ENCODE measurements around the gene ZMIZ1. TPM values are rescaled to one million over a fixed set of nuclear protein-coding genes. Genes with fewer than 3 reads are reported as not detected.

The ZMIZ1 gene
- total RNA-seq, 1 donor from 2014 or later = 173 TPM

DNA sequence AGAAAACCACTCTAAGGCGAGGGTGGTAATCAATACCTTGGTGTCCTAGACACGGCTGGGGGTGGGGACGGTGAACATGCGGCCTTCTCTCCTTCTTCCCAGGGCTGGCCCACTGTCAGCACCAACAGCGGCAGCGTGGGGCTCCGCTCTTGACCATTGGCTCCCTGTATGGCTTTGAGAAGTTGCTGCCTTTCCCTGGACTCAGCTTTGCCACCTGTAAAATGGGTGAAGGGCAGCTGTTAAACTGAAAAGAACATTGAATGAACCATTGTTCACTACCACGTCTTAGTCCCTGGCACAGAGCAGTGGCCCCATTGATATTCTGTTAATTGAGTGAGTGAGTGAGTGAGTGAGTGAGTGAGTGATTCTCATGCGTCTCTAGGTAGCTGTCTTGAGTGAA is 95.3 kb downstream of the ZMIZ1 start:
- no peaks in the 10 kb centered on the region for H3K27me3 Mint-ChIP-seq (ENCODE audit: low read depth)
- H3K4me1 Mint-ChIP-seq = peaks cover 26% of the 10 kb centered on the region
- TF ChIP-seq, protein P1, sequence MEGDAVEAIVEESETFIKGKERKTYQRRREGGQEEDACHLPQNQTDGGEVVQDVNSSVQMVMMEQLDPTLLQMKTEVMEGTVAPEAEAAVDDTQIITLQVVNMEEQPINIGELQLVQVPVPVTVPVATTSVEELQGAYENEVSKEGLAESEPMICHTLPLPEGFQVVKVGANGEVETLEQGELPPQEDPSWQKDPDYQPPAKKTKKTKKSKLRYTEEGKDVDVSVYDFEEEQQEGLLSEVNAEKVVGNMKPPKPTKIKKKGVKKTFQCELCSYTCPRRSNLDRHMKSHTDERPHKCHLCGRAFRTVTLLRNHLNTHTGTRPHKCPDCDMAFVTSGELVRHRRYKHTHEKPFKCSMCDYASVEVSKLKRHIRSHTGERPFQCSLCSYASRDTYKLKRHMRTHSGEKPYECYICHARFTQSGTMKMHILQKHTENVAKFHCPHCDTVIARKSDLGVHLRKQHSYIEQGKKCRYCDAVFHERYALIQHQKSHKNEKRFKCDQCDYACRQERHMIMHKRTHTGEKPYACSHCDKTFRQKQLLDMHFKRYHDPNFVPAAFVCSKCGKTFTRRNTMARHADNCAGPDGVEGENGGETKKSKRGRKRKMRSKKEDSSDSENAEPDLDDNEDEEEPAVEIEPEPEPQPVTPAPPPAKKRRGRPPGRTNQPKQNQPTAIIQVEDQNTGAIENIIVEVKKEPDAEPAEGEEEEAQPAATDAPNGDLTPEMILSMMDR (IDR thresholded peaks at IDR 0.05; ENCODE audit: unreplicated experiment) = no peak
- H3K36me3 Mint-ChIP-seq = peaks cover 12% of the 10 kb centered on the region
- peak overlapping the region; percentile 54 for H3K27ac Mint-ChIP-seq
- DNase-seq (ENCODE audit: low spot score in 2 of 2, unreplicated experiment in 2 of 2) = no peak
- H3K9me3 Mint-ChIP-seq = no peaks in the 10 kb centered on the region
- no peak overlapping the region for H3K4me3 Mint-ChIP-seq

- H3K4me1 Mint-ChIP-seq = peaks cover 16% of the 10 kb centered on the region
- peak overlapping the region; percentile 47 for H3K27ac Mint-ChIP-seq
- no peak for DNase-seq (ENCODE audit: low spot score in 2 of 2, unreplicated experiment in 2 of 2)
- H3K4me3 Mint-ChIP-seq = no peak overlapping the region
- no peaks in the 10 kb centered on the region for H3K9me3 Mint-ChIP-seq
- TF ChIP-seq, protein P1 (IDR thresholded peaks at IDR 0.05; ENCODE audit: unreplicated experiment) = no peak
- H3K36me3 Mint-ChIP-seq = peaks cover 18% of the 10 kb centered on the region
- H3K27me3 Mint-ChIP-seq (ENCODE audit: low read depth) = no peaks in the 10 kb centered on the region
Measured at GRCh38 chr10:79165070-79165778, 96.5 kb downstream of the ZMIZ1 start.

DNA sequence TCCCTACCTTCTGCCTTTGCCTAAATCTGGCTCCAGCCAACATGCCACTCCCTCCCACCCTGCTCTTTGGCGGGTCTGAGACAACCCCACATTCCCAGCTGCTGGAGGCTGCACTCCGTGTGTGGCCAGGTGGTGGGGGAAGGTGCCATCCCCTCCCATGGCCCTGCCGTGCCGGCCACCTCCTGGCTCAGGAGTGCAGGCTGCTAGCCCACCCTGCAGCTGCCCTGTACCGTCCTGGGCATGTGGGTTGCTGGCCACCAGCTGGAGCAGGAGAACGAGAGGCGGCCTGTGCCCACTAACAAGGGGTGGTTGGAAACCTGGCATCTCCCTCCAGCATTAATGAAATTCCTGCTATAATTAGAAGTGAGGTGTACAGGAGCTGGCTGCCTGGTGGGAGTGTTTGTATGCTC is 97.6 kb downstream of the ZMIZ1 start:
- Mint-ChIP-seq H3K9me3 (no peaks in the 10 kb centered on the region), H3K27me3 (ENCODE audit: low read depth) (no peaks in the 10 kb centered on the region), H3K4me3 (no peak overlapping the region), H3K27ac (peak overlapping the region; percentile 14), H3K36me3 (peaks cover 15% of the 10 kb centered on the region), H3K4me1 (peaks cover 13% of the 10 kb centered on the region)
- DNase-seq (ENCODE audit: low spot score in 2 of 2, unreplicated experiment in 2 of 2) = no peak
- TF ChIP-seq, protein P1 (IDR thresholded peaks at IDR 0.05; ENCODE audit: unreplicated experiment) = no peak

- H3K27ac Mint-ChIP-seq = peak overlapping the region; percentile 14
- H3K9me3 Mint-ChIP-seq = no peaks in the 10 kb centered on the region
- TF ChIP-seq, protein P1 (IDR thresholded peaks at IDR 0.05; ENCODE audit: unreplicated experiment) = no peak
- no peak for DNase-seq (ENCODE audit: low spot score in 2 of 2, unreplicated experiment in 2 of 2)
- H3K36me3 Mint-ChIP-seq = peaks cover 15% of the 10 kb centered on the region
- no peaks in the 10 kb centered on the region for H3K27me3 Mint-ChIP-seq (ENCODE audit: low read depth)
- H3K4me1 Mint-ChIP-seq = peaks cover 13% of the 10 kb centered on the region
- no peak overlapping the region for H3K4me3 Mint-ChIP-seq
Measured at GRCh38 chr10:79166741-79167140, 98.0 kb downstream of the ZMIZ1 start.

DNA sequence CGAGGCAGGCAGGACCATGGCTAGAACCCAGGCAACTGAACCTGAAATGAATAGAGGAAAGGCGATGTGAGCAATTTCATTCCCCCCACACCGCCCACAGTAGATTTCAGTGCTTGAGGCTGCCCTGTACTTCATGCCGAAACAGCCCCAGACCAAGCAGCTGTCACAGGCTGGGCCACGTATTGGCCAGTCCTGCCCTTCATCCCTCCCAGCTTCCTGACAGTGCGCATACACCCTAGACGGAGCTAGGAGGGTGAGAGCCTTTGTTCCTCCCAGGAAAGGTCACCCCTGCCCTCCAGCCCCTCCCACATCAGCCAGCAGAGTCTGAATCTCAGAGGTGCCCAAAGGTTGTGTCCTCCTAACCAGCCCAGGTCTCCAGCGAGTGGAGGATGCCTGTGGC is 98.8 kb downstream of the ZMIZ1 start:
- Mint-ChIP-seq H3K9me3 (no peaks in the 10 kb centered on the region), H3K27ac (no peak overlapping the region), H3K36me3 (peaks cover 16% of the 10 kb centered on the region), H3K4me3 (no peak overlapping the region), H3K4me1 (peaks cover 13% of the 10 kb centered on the region), H3K27me3 (ENCODE audit: low read depth) (no peaks in the 10 kb centered on the region)
- TF ChIP-seq, protein P1 (IDR thresholded peaks at IDR 0.05; ENCODE audit: unreplicated experiment) = no peak
- no peak for DNase-seq (ENCODE audit: low spot score in 2 of 2, unreplicated experiment in 2 of 2)

Data from mesothelial cell of epicardium (in vitro differentiated cells).